ENCODE measurements around the gene CTSE.
"Not testable (repeated sequence)": the region's sequence is repeated elsewhere in the genome, so short reads cannot be mapped to it uniquely, and the experiment has no call there.

Gene CTSE

GRCh38 chr1:206023695-206024094 is at the start of gene CTSE:
CTSE (minus strand) TSS chr1:206023895; CDS start chr1:206023791, 104 bp downstream.
- Mint-ChIP-seq H3K4me1 (ENCODE audit: low read depth) (no peaks in the 10 kb centered on the region), H3K36me3 (peaks cover 2% of the 10 kb centered on the region), H3K4me3 (no peak within 1 kb of the TSS), H3K9me3 (ENCODE audit: low read depth) (no peaks in the 10 kb centered on the region), H3K27me3 (peaks cover 5% of the 10 kb centered on the region), H3K27ac (no peak within 1 kb of the TSS)

- Mint-ChIP-seq H3K9me3 (ENCODE audit: low read depth) (no peaks in the 10 kb centered on the region), H3K4me3 (no peak overlapping the region), H3K27me3 (peaks cover 3% of the 10 kb centered on the region), H3K27ac (no peak overlapping the region), H3K4me1 (ENCODE audit: low read depth) (peaks cover 8% of the 10 kb centered on the region), H3K36me3 (no peaks in the 10 kb centered on the region)
Measured at GRCh38 chr1:206070627-206071304, 47.1 kb upstream of the CTSE start.

DNA sequence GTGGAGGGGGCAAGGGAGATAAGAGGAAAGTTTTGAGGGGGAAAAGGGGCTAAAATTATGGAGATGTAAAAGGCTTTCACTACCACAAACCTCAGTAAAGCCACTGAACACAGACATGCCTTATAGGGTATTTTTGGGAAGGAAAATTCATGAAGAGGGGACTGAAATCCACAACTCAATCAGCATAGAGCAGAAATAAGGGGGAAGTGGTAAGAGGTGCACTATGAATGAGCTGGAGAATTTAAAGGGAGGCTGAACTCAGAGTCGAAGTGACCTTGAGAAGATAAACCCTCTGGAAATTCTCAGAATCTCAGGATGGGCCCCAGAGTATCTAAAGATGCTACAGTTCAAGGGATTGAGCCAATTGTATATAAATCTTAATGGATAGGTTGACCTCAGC is 44.6 kb upstream of the CTSE start:
- Mint-ChIP-seq H3K9me3 (ENCODE audit: low read depth) (no peaks in the 10 kb centered on the region), H3K4me1 (ENCODE audit: low read depth) (peaks cover 8% of the 10 kb centered on the region), H3K36me3 (no peaks in the 10 kb centered on the region), H3K4me3 (no peak overlapping the region), H3K27ac (no peak overlapping the region), H3K27me3 (no peaks in the 10 kb centered on the region)

DNA sequence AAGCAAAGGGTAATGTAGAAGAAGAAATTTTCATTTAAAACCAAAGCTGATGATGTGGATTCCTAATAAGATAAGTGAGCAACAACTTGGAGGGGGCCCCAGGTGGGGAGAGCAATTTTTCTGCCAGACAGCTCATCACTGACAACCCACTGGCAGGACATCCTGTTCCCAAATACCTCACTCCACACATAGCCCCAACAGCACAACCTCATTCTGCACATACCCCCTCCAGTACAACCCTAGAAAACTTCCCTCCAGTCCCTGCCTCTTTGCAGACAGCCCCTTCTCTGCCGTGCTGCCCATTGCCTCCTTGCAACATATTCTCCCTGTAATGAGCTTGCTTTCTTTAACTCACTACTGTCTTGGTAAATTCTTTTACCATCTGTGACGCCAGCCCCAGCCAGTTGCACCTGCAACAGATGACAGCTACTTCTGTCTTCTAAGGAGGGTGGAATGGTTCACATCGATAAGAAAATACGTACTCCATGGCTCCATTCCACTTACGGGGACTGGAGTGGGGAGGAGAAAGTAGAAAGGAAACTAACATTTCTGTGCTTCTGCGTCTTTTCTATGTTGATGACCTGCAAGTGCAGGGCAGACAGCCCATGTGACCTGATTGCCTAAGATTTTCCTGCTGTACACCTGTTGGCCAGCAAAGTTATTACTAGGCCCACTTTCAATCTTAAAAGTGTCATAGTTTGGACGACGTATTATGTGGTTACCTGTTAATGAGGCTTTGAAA is 44.0 kb upstream of the CTSE start:
- no peak overlapping the region for H3K27ac Mint-ChIP-seq
- no peaks in the 10 kb centered on the region for H3K36me3 Mint-ChIP-seq
- no peak overlapping the region for H3K4me3 Mint-ChIP-seq
- H3K9me3 Mint-ChIP-seq (ENCODE audit: low read depth): no peaks in the 10 kb centered on the region
- peaks cover 2% of the 10 kb centered on the region for H3K27me3 Mint-ChIP-seq
- peaks cover 8% of the 10 kb centered on the region for H3K4me1 Mint-ChIP-seq (ENCODE audit: low read depth)

DNA sequence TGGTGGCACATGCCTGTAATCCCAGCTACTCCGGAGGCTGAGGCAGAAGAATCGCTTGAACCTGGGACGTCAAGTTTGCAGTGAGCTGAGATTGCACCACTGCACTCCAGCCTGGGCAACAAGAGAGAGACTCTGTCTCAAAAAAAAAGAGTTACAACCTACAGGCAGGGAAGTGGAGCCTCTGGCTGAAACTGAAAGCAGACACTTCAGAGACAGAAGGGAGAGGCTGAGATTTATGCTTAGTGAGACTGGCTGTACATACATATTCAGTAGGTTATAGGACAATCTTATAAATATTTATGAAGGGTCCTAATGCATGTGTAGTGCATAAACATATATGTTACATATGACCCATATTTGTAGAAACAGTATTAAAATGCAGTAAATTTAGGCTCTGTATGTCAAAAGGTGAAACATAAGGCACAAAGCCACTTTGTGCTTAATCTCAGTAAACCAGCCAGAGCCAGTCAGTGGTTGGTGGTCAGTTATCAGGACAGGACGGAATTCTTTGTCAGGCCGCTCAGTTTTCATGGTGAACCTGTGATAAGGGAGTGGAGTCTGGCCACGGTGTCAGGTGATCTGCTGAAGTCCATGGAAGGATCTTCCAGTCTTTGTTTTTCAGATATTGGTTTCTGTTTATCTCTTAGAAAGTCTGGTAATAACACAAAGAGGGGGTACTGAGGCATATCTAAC is 42.9 kb upstream of the CTSE start:
- Mint-ChIP-seq H3K27ac (no peak overlapping the region), H3K36me3 (no peaks in the 10 kb centered on the region), H3K4me3 (no peak overlapping the region), H3K9me3 (ENCODE audit: low read depth) (no peaks in the 10 kb centered on the region), H3K27me3 (peaks cover 2% of the 10 kb centered on the region), H3K4me1 (ENCODE audit: low read depth) (peaks cover 8% of the 10 kb centered on the region)

DNA sequence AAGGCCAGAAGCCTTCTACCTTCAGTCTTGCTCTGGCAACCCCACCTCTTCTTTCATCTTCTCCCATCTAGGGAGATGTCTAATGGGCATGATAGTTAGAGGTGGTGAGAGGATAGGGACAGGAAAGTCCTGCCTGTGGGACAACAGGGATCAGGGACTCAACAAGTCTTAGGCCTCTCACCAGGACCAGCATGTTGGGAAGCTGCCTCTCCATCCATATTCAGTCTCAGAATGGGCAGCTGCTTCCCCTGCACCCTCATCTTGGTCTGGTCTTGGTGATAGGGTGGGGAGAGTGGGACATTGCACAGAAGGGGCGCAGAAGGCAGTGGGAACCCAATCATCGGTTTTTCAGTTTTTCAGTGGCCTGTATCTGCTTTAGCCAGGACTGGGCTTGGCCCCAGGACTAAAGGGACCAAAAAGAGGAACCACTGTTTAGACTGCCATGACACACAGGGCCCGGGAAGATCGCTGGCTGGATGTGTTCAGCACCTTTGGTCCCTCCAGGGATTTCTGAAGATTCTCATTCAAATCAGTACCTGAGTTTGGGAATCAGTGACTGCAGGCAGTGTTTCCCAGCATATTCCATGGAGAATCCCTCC is 42.0 kb upstream of the CTSE start:
- H3K27ac Mint-ChIP-seq: no peak overlapping the region
- H3K4me1 Mint-ChIP-seq (ENCODE audit: low read depth): peaks cover 8% of the 10 kb centered on the region
- peaks cover 2% of the 10 kb centered on the region for H3K27me3 Mint-ChIP-seq

GRCh38 chr1:206064501-206064900 is 40.8 kb upstream of the CTSE start:
- not testable (repeated sequence) for H3K27ac Mint-ChIP-seq; H3K4me3 Mint-ChIP-seq; H3K4me1 Mint-ChIP-seq (ENCODE audit: low read depth); H3K27me3 Mint-ChIP-seq; H3K36me3 Mint-ChIP-seq; H3K9me3 Mint-ChIP-seq (ENCODE audit: low read depth)

More for the DNA sequence above, 42.0 kb upstream of the CTSE start:
- H3K9me3 Mint-ChIP-seq (ENCODE audit: low read depth): no peaks in the 10 kb centered on the region
- H3K4me3 Mint-ChIP-seq: no peak overlapping the region
- H3K36me3 Mint-ChIP-seq: no peaks in the 10 kb centered on the region

- not testable (repeated sequence) for H3K4me1 Mint-ChIP-seq (ENCODE audit: low read depth); H3K36me3 Mint-ChIP-seq; H3K9me3 Mint-ChIP-seq (ENCODE audit: low read depth); H3K4me3 Mint-ChIP-seq; H3K27ac Mint-ChIP-seq; H3K27me3 Mint-ChIP-seq
Measured at GRCh38 chr1:206064001-206064400, 40.3 kb upstream of the CTSE start.

DNA sequence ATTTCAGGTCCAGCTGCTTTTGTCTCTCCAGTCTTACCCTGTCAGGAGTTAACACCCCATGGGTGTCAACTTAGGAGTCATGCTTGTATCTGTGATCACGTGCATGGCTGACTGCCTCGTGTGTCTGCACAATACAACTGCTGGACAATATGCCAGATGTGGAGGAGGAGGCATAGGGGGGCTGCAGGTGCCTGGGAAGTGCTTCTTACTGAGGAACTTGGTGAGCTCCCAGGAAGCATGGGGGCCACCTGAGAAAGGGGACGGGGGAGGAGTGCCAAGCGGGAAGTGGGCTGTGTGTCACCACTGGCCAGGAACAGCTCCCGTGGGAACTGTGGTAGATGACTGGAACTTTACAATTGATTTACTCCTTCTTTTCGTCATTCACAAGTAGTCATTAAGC is 38.8 kb upstream of the CTSE start:
- Mint-ChIP-seq H3K4me1 (ENCODE audit: low read depth) (peaks cover 4% of the 10 kb centered on the region), H3K4me3 (no peak overlapping the region), H3K27ac (no peak overlapping the region), H3K36me3 (no peaks in the 10 kb centered on the region), H3K9me3 (ENCODE audit: low read depth) (no peaks in the 10 kb centered on the region), H3K27me3 (peaks cover 2% of the 10 kb centered on the region)

- peaks cover 2% of the 10 kb centered on the region for H3K27me3 Mint-ChIP-seq
- no peaks in the 10 kb centered on the region for H3K9me3 Mint-ChIP-seq (ENCODE audit: low read depth)
- no peak overlapping the region for H3K4me3 Mint-ChIP-seq
- H3K36me3 Mint-ChIP-seq: no peaks in the 10 kb centered on the region
- no peaks in the 10 kb centered on the region for H3K4me1 Mint-ChIP-seq (ENCODE audit: low read depth)
- no peak overlapping the region for H3K27ac Mint-ChIP-seq
Measured at GRCh38 chr1:206060844-206061243, 37.1 kb upstream of the CTSE start.

DNA sequence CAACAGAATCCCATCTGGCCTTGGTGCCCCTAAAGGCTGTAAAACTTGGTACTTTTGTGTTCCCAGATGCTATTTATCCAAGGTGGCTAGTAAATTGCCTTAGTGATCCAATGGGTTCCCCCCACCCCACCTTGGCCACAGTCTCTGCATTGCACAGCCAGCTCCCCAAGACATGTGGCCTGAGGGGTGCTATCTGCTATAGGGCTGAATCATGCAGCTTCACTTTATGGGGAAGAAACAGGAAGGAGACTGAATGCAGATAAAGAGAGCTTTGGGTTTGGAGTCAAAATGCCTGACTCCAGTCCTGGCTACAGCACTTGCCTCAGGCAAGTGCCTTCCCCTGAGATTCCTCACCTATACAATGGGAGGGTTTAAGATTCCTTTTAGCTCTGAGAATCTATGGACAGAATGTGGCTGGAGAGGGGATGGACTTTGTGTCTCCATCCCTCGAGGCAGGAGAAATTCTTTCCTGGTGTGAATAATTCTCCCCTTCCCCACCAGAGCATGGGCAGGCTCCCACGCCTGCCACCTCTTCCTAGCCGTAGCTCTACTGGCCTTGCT is 35.7 kb upstream of the CTSE start:
- Mint-ChIP-seq H3K4me3 (no peak overlapping the region), H3K9me3 (ENCODE audit: low read depth) (no peaks in the 10 kb centered on the region), H3K27me3 (peaks cover 2% of the 10 kb centered on the region), H3K27ac (no peak overlapping the region), H3K36me3 (no peaks in the 10 kb centered on the region), H3K4me1 (ENCODE audit: low read depth) (no peaks in the 10 kb centered on the region)

DNA sequence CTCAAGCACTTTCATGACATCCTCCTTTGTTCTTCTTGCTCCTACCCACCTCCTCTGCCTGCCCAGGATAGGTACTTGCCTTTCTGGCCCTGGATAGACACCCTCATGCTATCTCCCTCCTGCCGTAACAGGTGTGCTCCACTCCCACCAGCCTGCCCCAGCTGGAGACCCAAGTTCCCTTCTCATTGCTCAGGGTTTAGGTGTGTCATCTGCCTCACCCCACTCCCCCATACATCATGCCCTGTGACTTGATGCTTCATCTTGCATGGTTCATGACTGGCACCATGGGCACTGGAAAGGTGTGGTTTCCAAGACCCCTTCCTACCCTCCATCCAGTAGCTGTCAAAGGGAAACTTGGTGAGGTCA is 35.2 kb upstream of the CTSE start:
- no peak overlapping the region for H3K4me3 Mint-ChIP-seq
- H3K27me3 Mint-ChIP-seq: peaks cover 2% of the 10 kb centered on the region
- no peak overlapping the region for H3K27ac Mint-ChIP-seq
- no peaks in the 10 kb centered on the region for H3K36me3 Mint-ChIP-seq
- no peaks in the 10 kb centered on the region for H3K9me3 Mint-ChIP-seq (ENCODE audit: low read depth)
- no peaks in the 10 kb centered on the region for H3K4me1 Mint-ChIP-seq (ENCODE audit: low read depth)

- not testable (repeated sequence) for H3K4me3 Mint-ChIP-seq; H3K36me3 Mint-ChIP-seq; H3K9me3 Mint-ChIP-seq (ENCODE audit: low read depth); H3K4me1 Mint-ChIP-seq (ENCODE audit: low read depth); H3K27me3 Mint-ChIP-seq; H3K27ac Mint-ChIP-seq
Measured at GRCh38 chr1:206058289-206058926, 34.7 kb upstream of the CTSE start.

DNA sequence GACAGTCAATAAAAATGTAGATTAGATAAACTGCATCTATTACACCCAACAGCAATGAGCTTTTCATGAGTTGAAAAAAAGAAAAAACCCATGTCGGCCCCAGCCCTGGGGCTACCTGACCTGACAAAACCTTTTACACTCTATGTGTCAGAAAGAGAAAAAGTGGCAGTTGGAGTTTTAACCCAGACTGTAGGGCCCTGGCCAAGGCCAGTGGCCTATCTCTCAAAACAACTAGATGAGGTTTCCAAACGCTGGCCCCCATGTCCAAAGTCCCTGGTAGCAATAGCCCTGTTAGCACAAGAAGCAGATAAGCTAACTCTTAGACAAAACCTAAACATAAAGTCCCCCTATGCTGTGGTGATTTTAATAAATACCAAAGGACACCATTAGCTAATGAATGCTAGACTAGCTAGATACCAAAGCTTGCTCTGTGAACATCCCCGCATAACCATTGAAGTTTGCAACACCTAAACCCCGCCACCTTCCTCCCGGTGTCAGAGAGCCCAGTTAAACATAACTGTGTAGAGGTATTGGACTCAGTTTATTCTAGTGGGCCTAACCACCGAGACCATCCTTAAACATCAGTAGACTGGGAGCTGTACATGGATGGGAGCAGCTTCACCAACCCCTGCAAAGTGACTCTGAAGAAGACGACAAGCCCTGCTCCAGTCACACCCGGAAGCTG is 32.1 kb upstream of the CTSE start:
- not testable (repeated sequence) for H3K4me3 Mint-ChIP-seq; H3K36me3 Mint-ChIP-seq; H3K9me3 Mint-ChIP-seq (ENCODE audit: low read depth); H3K27me3 Mint-ChIP-seq; H3K27ac Mint-ChIP-seq
- H3K4me1 Mint-ChIP-seq (ENCODE audit: low read depth): peaks cover 16% of the 10 kb centered on the region
